Large intestine (tissue), 3 donors: ENCODE measurements around the gene KNDC1. TPM values are rescaled to one million over a fixed set of nuclear protein-coding genes. Genes with fewer than 3 reads are reported as not detected.

ENCODE experiments used
- DNase-seq, 2 donors: peaks; one replicate each; pipeline versions ENCODE4 v3.0.0 to v3.0.0-alpha.2; 2013
- H3K27ac ChIP-seq: one replicate; pipeline ENCODE4 v1.5.1; 2013; ENCODE audit warnings: low read length
- H3K27me3 ChIP-seq: 2 replicates; pipeline ENCODE4 v1.6.1; 2013; ENCODE audit warnings: low read length; ENCODE audit not compliant: control insufficient read depth, insufficient read depth
- H3K36me3 ChIP-seq: 2 replicates; pipeline ENCODE4 v1.6.1; 2013; ENCODE audit warnings: low read length; ENCODE audit not compliant: control insufficient read depth, insufficient read depth
- H3K4me1 ChIP-seq: one replicate; pipeline ENCODE4 v1.6.1; 2013; ENCODE audit warnings: low read length; ENCODE audit not compliant: control insufficient read depth, insufficient read depth
- H3K4me3 ChIP-seq: one replicate; pipeline ENCODE4 v1.5.1; 2013; ENCODE audit warnings: low read length
- H3K9me3 ChIP-seq: one replicate; pipeline ENCODE4 v1.6.1; 2013; ENCODE audit warnings: mild to moderate bottlenecking, low read depth, low read length, moderate library complexity; ENCODE audit not compliant: control insufficient read depth
- WGBS: methylation state at CpG from one replicate; pipeline ENCODE4 v1.1.5; 2013; ENCODE audit warnings: low lambda C conversion rate; ENCODE audit not compliant: insufficient coverage; 5-methylcytosine and 5-hydroxymethylcytosine counted together
- polyA plus RNA-seq: library from polyadenylated mRNA; unstranded; fragments of 120-200 nt; gene quantifications from one replicate; pipeline ENCODE4 v1.2.1, GENCODE V29; 2013

KNDC1 gene
- polyA plus RNA-seq, 1 donor = 18.8 TPM

GRCh38 chr10:133186416-133187090 is 26.5 kb downstream of the KNDC1 start:
- Histone ChIP-seq H3K36me3 (peaks cover 29% of the 10 kb centered on the region), H3K27ac (no peak overlapping the region), H3K4me3 (no peak overlapping the region), H3K4me1 (peaks cover 8% of the 10 kb centered on the region), H3K9me3 (peaks cover 4% of the 10 kb centered on the region), H3K27me3 (no peaks in the 10 kb centered on the region)
- no CpG with 5 or more reads among the region's 34 CpGs for WGBS
- no peak for DNase-seq

DNA sequence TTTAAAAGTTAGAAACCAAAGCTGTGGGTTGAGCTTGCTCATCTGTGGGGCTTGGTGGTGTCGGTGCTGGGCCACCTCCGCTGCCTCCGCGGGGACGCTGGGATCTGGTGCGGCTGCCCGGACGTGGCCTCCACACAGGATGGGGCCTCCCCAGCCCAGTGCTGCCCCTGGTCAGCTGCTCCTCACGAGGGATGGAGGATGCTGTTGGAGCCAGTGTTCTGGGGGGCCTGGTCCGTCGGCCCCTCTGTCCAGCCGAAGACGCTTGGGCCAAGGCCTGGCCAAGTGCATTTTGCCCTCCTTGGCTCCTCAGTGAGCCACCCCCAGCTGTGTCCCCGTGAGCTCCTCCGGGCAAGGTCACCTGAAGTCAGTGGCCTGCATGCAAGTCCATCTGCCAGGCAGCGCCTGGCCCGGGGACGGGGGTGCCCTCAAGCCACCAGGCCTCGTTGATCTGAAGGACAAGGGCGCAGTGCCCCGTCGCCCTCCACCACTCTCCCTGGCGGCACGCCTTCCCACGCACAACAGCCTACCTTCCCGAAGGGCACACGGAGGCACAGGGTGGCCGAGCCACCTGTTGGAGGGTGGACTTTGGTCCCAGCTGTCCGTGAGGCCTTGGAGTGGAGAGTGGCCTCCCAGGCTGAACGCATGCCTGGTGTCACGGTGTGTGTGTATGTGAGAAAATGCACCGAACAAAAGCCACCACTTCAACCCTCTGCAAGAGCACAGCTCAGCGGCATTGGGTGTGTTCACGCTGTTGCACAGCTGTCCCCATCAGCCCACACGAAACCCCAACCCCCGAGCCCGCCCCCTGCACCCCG is 27.3 kb downstream of the KNDC1 start:
- peaks cover 29% of the 10 kb centered on the region for H3K36me3 ChIP-seq

GRCh38 chr10:133187906-133188681 is 28.1 kb downstream of the KNDC1 start:
- no peak for DNase-seq
- H3K4me1 ChIP-seq = peaks cover 8% of the 10 kb centered on the region
- no CpG with 5 or more reads among the region's 38 CpGs for WGBS
- peaks cover 29% of the 10 kb centered on the region for H3K36me3 ChIP-seq
- H3K9me3 ChIP-seq = peaks cover 4% of the 10 kb centered on the region
- no peaks in the 10 kb centered on the region for H3K27me3 ChIP-seq
- H3K27ac ChIP-seq = no peak overlapping the region
- no peak overlapping the region for H3K4me3 ChIP-seq

More for the DNA sequence above, 27.3 kb downstream of the KNDC1 start:
- Histone ChIP-seq H3K27ac (no peak overlapping the region), H3K27me3 (no peaks in the 10 kb centered on the region), H3K4me1 (peaks cover 8% of the 10 kb centered on the region), H3K9me3 (peaks cover 4% of the 10 kb centered on the region), H3K4me3 (no peak overlapping the region)
- peak; percentile 31 to 56 for DNase-seq
- WGBS = no CpG with 5 or more reads among the region's 38 CpGs

- Histone ChIP-seq H3K27me3 (no peaks in the 10 kb centered on the region), H3K4me1 (peaks cover 8% of the 10 kb centered on the region), H3K27ac (no peak overlapping the region), H3K4me3 (no peak overlapping the region), H3K36me3 (peaks cover 25% of the 10 kb centered on the region), H3K9me3 (peaks cover 4% of the 10 kb centered on the region)
- WGBS = no CpG with 5 or more reads among the region's 22 CpGs
- DNase-seq = no peak
These were observed 29.2 kb downstream of the KNDC1 start for GRCh38 chr10:133189256-133189655.

GRCh38 chr10:133189726-133190125 is 29.7 kb downstream of the KNDC1 start:
- no CpG with 5 or more reads among the region's 14 CpGs for WGBS
- DNase-seq = no peak
- Histone ChIP-seq H3K36me3 (peaks cover 21% of the 10 kb centered on the region), H3K27me3 (no peaks in the 10 kb centered on the region), H3K4me1 (peaks cover 8% of the 10 kb centered on the region), H3K9me3 (peaks cover 4% of the 10 kb centered on the region), H3K27ac (no peak overlapping the region), H3K4me3 (no peak overlapping the region)

- Histone ChIP-seq H3K27me3 (no peaks in the 10 kb centered on the region), H3K4me3 (no peak overlapping the region), H3K4me1 (peaks cover 8% of the 10 kb centered on the region), H3K9me3 (peaks cover 4% of the 10 kb centered on the region), H3K27ac (no peak overlapping the region), H3K36me3 (peaks cover 18% of the 10 kb centered on the region)
- no peak for DNase-seq
- no CpG with 5 or more reads among the region's 10 CpGs for WGBS
These were observed 30.2 kb downstream of the KNDC1 start for GRCh38 chr10:133190225-133190624.

DNA sequence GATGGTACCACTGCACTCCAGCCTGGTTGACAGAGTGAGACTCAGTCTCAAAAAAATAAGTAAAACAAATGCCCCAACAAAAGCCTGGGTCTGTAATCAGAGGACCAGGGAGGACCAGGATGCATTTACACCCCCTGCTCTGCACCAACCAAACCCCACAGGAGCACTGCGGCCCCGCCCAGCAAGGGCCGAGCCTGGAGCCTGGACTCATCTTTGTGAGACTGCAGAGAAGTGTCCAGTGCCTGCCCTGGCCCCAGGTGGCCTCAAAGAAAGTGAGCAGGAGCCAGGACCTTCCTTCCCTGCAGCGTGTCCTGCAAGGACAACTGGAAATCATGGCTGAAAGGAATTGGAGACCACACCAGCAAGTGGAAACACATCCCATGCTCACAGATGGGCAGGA is 31.6 kb downstream of the KNDC1 start:
- no peak overlapping the region for H3K4me3 ChIP-seq
- peaks cover 8% of the 10 kb centered on the region for H3K4me1 ChIP-seq
- WGBS = no CpG with 5 or more reads among the region's 4 CpGs
- DNase-seq = no peak
- H3K9me3 ChIP-seq = peaks cover 4% of the 10 kb centered on the region
- H3K27me3 ChIP-seq = no peaks in the 10 kb centered on the region
- peaks cover 12% of the 10 kb centered on the region for H3K36me3 ChIP-seq
- no peak overlapping the region for H3K27ac ChIP-seq

DNA sequence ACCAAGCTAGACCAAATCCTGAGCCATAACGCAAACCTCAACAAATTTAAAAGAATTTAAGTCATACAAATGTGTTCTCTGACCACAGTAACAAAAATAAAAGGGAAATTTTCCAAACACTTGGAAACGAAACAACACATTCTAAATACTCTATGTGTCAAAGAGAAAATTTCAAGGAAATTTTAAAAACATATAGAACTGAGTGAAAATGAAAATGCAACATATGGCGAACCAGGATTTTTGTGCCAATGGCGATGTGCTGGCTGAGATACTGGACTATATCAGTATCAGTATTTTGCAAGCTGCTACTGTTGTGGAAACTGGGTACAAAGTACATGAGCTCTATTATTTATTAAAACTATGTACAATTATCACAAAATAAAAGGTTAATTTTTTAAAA is 34.1 kb downstream of the KNDC1 start:
- WGBS = 71% methylated on average over 1 of the region's 4 CpGs
- peaks cover 6% of the 10 kb centered on the region for H3K36me3 ChIP-seq
- DNase-seq = no peak
- H3K4me1 ChIP-seq = no peaks in the 10 kb centered on the region
- no peaks in the 10 kb centered on the region for H3K27me3 ChIP-seq
- no peaks in the 10 kb centered on the region for H3K9me3 ChIP-seq
- no peak overlapping the region for H3K4me3 ChIP-seq
- no peak overlapping the region for H3K27ac ChIP-seq

DNA sequence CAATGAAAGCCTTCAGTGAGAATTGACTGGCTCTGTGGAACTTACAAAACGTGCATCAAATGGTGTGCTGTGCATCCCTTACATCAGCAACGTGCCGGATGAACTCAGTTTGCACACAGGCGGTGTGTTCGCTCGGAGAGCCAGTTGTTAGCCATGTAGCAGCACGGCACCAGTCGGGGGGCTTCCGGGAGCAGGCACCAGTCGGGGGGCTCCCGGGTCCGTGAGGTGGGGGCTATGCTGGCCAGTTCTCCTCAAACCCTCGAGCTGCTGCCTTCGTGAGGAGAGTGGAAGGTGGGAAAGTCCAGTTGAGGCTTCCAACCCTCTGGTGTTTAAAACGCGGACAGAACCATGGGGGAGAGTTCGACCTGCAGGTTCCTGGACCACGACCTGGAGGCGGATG is 35.1 kb downstream of the KNDC1 start:
- DNase-seq = no peak
- WGBS = 80% methylated on average over 2 of the region's 19 CpGs
- Histone ChIP-seq H3K4me1 (no peaks in the 10 kb centered on the region), H3K9me3 (no peaks in the 10 kb centered on the region), H3K27ac (no peak overlapping the region), H3K4me3 (no peak overlapping the region), H3K27me3 (no peaks in the 10 kb centered on the region), H3K36me3 (peaks cover 8% of the 10 kb centered on the region)

DNA sequence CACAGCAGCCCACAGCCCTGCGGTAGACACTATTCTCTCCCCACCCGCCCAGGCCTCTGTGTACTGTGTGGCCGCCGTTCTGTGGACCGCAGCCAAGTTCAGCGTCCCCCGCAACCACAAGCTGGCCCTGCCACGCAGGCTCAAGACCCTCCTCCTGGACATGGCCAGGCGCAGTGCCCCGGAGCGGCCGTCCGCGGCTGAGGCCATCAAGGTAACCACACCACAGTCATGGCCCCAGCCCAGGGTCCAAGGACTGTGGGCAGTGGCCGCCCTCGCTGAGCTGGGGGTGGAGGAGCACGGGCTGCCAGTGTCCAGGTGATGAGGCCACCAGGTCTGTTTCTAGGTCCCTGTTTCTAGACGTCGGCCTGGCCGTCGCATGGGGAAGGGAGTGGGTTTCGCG is 35.6 kb downstream of the KNDC1 start:
- H3K27ac ChIP-seq = no peak overlapping the region
- no peaks in the 10 kb centered on the region for H3K4me1 ChIP-seq
- no peaks in the 10 kb centered on the region for H3K9me3 ChIP-seq
- H3K4me3 ChIP-seq = no peak overlapping the region
- no peak for DNase-seq
- no CpG with 5 or more reads among the region's 23 CpGs for WGBS
- peaks cover 3% of the 10 kb centered on the region for H3K36me3 ChIP-seq
- no peaks in the 10 kb centered on the region for H3K27me3 ChIP-seq
